Panc1 (cell line): ENCODE measurements around the gene GALNT16.

ENCODE experiments used
- REST ChIP-seq, 2 experiments: IDR thresholded peaks; 2 replicates each; pipeline ENCODE4 v1.6.1; 2011 to 2012; ENCODE audit warnings: low read depth in 2 of 2, control low read depth in 1 of 2, low read length in 1 of 2, mild to moderate bottlenecking in 1 of 2, moderate library complexity in 1 of 2; ENCODE audit not compliant: insufficient read depth in 1 of 2
- TF ChIP-seq, protein P1 (sequence below): fragments of 450-650 bp; IDR thresholded peaks from 2 replicates; pipeline ENCODE4 v1.5.1; 2017; ENCODE audit warnings: mild to moderate bottlenecking

- TF ChIP-seq, protein P1, sequence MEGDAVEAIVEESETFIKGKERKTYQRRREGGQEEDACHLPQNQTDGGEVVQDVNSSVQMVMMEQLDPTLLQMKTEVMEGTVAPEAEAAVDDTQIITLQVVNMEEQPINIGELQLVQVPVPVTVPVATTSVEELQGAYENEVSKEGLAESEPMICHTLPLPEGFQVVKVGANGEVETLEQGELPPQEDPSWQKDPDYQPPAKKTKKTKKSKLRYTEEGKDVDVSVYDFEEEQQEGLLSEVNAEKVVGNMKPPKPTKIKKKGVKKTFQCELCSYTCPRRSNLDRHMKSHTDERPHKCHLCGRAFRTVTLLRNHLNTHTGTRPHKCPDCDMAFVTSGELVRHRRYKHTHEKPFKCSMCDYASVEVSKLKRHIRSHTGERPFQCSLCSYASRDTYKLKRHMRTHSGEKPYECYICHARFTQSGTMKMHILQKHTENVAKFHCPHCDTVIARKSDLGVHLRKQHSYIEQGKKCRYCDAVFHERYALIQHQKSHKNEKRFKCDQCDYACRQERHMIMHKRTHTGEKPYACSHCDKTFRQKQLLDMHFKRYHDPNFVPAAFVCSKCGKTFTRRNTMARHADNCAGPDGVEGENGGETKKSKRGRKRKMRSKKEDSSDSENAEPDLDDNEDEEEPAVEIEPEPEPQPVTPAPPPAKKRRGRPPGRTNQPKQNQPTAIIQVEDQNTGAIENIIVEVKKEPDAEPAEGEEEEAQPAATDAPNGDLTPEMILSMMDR = no peak
- no peak for TF ChIP-seq REST (IDR thresholded peaks at IDR 0.05; ENCODE audit: insufficient read depth in 1 of 2, low read depth in 2 of 2, low read length in 1 of 2)
Observed at GRCh38 chr14:69334576-69334975, 74.6 kb downstream of the GALNT16 start.
